CD8-positive, alpha-beta memory T cell (primary cell): Measurements from ENCODE around the gene ZFHX3. TPM values are rescaled to one million over a fixed set of nuclear protein-coding genes. Genes with fewer than 3 reads are reported as not detected.

Source experiments
- CTCF ChIA-PET: fragments of 350-600 bp; sonication (Branson Sonifier 250); formaldehyde crosslinking; loops from one replicate; lab custom pipeline; 2021; ENCODE audit warnings: antibody characterized with exemption; lab: Charles Lee
- POLR2A ChIA-PET: fragments of 350-600 bp; sonication (Branson Sonifier 250); formaldehyde crosslinking; loops from one replicate; lab custom pipeline; 2021; ENCODE audit warnings: antibody characterized with exemption; lab: Charles Lee
- DNase-seq, 5 donors: peaks; one replicate each; pipeline versions ENCODE4 v3.0.0 to v3.0.0-alpha.2; 2020 to 2022; ENCODE audit warnings: mixed read lengths in 1 of 5
- H3K27ac ChIP-seq: one replicate; pipeline ENCODE4 v1.7.0; 2013; ENCODE audit warnings: low read depth, mild to moderate bottlenecking, low read length, moderate library complexity
- H3K27me3 ChIP-seq: 2 replicates; pipeline ENCODE4 v1.7.0; 2013; ENCODE audit warnings: low read length, mild to moderate bottlenecking; ENCODE audit not compliant: insufficient read depth, poor library complexity, severe bottlenecking
- H3K36me3 ChIP-seq: 2 replicates; pipeline ENCODE4 v1.7.0; 2013; ENCODE audit warnings: mild to moderate bottlenecking, low read length, moderate library complexity; ENCODE audit not compliant: insufficient read depth
- H3K4me1 ChIP-seq: 2 replicates; pipeline ENCODE4 v1.7.0; 2013; ENCODE audit warnings: mild to moderate bottlenecking, low read length, moderate library complexity; ENCODE audit not compliant: insufficient read depth
- H3K4me3 ChIP-seq: 2 replicates; pipeline ENCODE4 v1.7.0; 2013; ENCODE audit warnings: mild to moderate bottlenecking, low read length
- H3K9me3 ChIP-seq: 2 replicates; pipeline ENCODE4 v1.7.0; 2013; ENCODE audit warnings: mild to moderate bottlenecking, low read length
- H3K27ac Mint-ChIP-seq, 8 donors: one replicate each; pipeline ENCODE4 v1.8.0; 2020 to 2021; ENCODE audit warnings: mixed read lengths in 8 of 8, mild to moderate bottlenecking in 6 of 8, inconsistent platforms in 3 of 8, moderate library complexity in 3 of 8
- H3K27me3 Mint-ChIP-seq, 2 donors: one replicate each; pipeline ENCODE4 v1.8.0; 2020 to 2021; ENCODE audit warnings: mixed read lengths in 2 of 2, mild to moderate bottlenecking in 1 of 2, moderate library complexity in 1 of 2
- H3K36me3 Mint-ChIP-seq, 3 donors: one replicate each; pipeline ENCODE4 v1.8.0; 2020 to 2021; ENCODE audit warnings: mixed read lengths in 3 of 3, inconsistent platforms in 1 of 3, mild to moderate bottlenecking in 1 of 3
- H3K4me1 Mint-ChIP-seq, 3 donors: one replicate each; pipeline ENCODE4 v1.8.0; 2020 to 2021; ENCODE audit warnings: mixed read lengths in 3 of 3, inconsistent platforms in 1 of 3, mild to moderate bottlenecking in 1 of 3
- H3K4me3 Mint-ChIP-seq, 7 donors: one replicate each; pipeline ENCODE4 v1.8.0; 2020 to 2021; ENCODE audit warnings: mixed read lengths in 7 of 7, mild to moderate bottlenecking in 6 of 7, moderate library complexity in 4 of 7, inconsistent platforms in 2 of 7
- H3K9me3 Mint-ChIP-seq, 5 donors: one replicate each; pipeline ENCODE4 v1.8.0; 2020 to 2022; ENCODE audit warnings: mixed read lengths in 5 of 5, mild to moderate bottlenecking in 3 of 5, moderate library complexity in 2 of 5, inconsistent platforms in 1 of 5
- polyA plus RNA-seq: library from polyadenylated mRNA; unstranded; fragments of 300-500 nt; fragmentation: Illumina TruSeq; gene quantifications from one replicate; pipeline ENCODE4 v1.2.3, GENCODE V29; 2021
- total RNA-seq, 2 experiments: library from RNA; stranded (reverse); gene quantifications; one replicate each; pipeline ENCODE4 v1.2.3, GENCODE V29; 2021

The ZFHX3 gene
- total and polyA plus RNA-seq, 3 experiments from 2014 or later, result 0.13 to 0.22 (median 0.20) TPM

DNA sequence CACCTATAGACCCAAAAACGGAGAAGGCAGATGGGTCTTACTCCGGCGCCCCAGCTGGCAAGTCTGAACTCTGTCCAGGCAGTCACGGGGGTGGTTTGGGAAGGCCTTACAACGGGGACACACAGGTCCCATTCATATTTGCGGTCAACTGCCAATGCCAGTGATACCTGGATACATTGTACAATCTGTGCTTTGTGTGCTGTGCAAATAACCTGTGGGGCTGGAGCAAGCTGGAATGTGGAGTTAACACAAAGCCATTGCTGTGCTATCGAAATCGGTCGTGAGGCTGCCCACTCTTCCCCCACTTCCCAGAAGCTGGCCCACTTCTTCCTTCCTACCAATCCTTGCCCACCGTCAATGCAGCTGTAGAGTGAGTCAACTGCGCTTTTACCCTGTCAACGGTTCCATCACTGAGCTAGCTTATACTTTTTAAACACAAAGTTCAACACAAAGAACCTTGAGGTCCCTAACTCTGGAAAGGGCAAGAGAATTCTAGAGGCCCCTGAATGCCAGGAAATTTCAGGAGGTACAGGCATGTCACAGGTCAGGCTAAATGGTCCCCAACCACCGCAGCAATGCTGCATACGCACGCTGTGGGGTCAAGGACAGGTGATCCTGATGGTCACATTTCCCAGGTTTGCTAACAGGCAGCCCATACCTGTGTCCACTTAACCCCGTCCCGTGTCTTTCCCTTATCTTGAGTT, 122.8 kb downstream of the ZFHX3 start:
- H3K27ac ChIP-seq, result no peak overlapping the region
- Mint-ChIP-seq H3K36me3 (no peaks in the 10 kb centered on the region), H3K27me3 (peaks cover 0 to 5% of the 10 kb centered on the region in 2 donors), H3K9me3 (peaks cover 0 to 3% (median 2%) of the 10 kb centered on the region in 5 donors), H3K4me3 (no peak overlapping the region), H3K4me1 (peaks cover 0 to 8% (median 6%) of the 10 kb centered on the region in 3 donors), H3K27ac (no peak overlapping the region)
- ChIA-PET POLR2A (no interaction called here), CTCF (no interaction called here)
- H3K27me3 ChIP-seq, result no peaks in the 10 kb centered on the region
- H3K36me3 ChIP-seq, result no peaks in the 10 kb centered on the region
- H3K4me3 ChIP-seq, result no peak overlapping the region
- DNase-seq, result no peak
- no peaks in the 10 kb centered on the region for H3K4me1 ChIP-seq
- H3K9me3 ChIP-seq, result no peaks in the 10 kb centered on the region

DNA sequence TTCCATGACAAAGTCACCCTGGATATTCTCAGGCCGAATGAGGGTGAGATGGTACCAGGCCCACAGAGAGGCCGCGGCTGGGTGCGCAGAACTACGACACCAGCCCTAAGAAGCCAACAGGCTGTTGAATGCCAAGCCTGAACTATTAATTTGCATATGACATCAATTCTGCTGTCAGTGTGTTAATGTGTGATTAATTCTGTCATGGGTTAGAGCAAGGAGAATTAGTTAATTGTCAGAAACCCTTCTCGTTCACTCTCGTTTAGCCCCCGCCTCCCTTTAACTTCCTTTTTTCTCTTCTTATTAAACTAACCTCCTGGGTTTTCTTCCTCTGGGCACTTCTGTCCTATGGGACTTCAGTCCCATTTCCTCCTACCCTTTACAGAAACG, 123.4 kb downstream of the ZFHX3 start:
- peaks cover 0 to 5% of the 10 kb centered on the region in 2 donors for H3K27me3 Mint-ChIP-seq
- Histone ChIP-seq H3K9me3 (no peaks in the 10 kb centered on the region), H3K4me3 (no peak overlapping the region), H3K36me3 (no peaks in the 10 kb centered on the region), H3K4me1 (no peaks in the 10 kb centered on the region), H3K27me3 (no peaks in the 10 kb centered on the region), H3K27ac (no peak overlapping the region)
- CTCF ChIA-PET, result no interaction called here
- H3K9me3 Mint-ChIP-seq, result peaks cover 0 to 3% (median 2%) of the 10 kb centered on the region in 5 donors
- no peak overlapping the region for H3K27ac Mint-ChIP-seq
- DNase-seq, result no peak
- POLR2A ChIA-PET, result no interaction called here
- H3K4me1 Mint-ChIP-seq, result peaks cover 0 to 8% (median 6%) of the 10 kb centered on the region in 3 donors
- no peaks in the 10 kb centered on the region for H3K36me3 Mint-ChIP-seq
- no peak overlapping the region for H3K4me3 Mint-ChIP-seq

DNA sequence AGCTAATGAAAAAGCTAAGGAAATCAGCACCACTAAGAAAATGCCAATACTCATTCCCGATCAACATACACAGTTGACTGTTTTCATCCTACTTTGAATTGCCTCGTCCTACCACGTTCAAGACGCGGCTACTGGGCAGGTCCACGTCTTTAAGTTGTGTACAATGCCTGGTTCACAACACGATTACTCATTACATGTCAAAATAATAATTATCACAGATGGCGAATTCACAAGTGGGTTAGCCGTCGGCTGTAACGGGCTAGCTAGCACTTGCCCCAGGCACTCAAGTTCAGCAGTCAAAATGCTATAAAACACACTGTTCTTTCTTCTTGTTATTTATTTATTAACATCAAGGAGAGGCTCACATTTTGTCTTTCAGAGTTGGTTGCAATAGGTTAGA, 124.2 kb downstream of the ZFHX3 start:
- H3K9me3 ChIP-seq, result no peaks in the 10 kb centered on the region
- Mint-ChIP-seq H3K4me3 (no peak overlapping the region), H3K36me3 (no peaks in the 10 kb centered on the region), H3K9me3 (peaks cover 0 to 3% (median 2%) of the 10 kb centered on the region in 5 donors), H3K27me3 (peaks cover 0 to 5% of the 10 kb centered on the region in 2 donors), H3K27ac (no peak overlapping the region), H3K4me1 (peaks cover 0 to 8% (median 6%) of the 10 kb centered on the region in 3 donors)
- H3K27ac ChIP-seq, result no peak overlapping the region
- ChIA-PET CTCF (no interaction called here), POLR2A (no interaction called here)
- no peaks in the 10 kb centered on the region for H3K27me3 ChIP-seq
- H3K36me3 ChIP-seq, result no peaks in the 10 kb centered on the region
- no peak for DNase-seq
- no peaks in the 10 kb centered on the region for H3K4me1 ChIP-seq
- H3K4me3 ChIP-seq, result no peak overlapping the region

DNA sequence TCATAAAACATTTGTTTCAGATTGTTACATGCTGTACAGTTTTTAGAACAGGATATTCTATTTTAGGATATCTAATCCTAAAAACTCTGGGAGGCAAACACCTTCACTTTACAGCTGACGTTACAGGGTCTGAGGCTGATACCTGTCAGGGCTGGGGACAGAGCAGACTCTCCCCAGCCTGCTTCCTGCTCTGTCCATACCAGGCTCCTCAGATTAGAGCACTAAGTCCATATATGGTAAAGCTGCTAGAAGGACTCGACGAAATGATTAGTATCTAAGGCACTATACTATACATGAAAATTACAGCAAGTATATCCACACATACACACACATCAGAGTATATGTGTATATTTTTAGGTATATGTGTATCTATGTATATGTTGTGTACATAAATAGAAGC, 125.2 kb downstream of the ZFHX3 start:
- no peak overlapping the region for H3K27ac Mint-ChIP-seq
- no peaks in the 10 kb centered on the region for H3K9me3 ChIP-seq
- CTCF ChIA-PET, result no interaction called here

DNA sequence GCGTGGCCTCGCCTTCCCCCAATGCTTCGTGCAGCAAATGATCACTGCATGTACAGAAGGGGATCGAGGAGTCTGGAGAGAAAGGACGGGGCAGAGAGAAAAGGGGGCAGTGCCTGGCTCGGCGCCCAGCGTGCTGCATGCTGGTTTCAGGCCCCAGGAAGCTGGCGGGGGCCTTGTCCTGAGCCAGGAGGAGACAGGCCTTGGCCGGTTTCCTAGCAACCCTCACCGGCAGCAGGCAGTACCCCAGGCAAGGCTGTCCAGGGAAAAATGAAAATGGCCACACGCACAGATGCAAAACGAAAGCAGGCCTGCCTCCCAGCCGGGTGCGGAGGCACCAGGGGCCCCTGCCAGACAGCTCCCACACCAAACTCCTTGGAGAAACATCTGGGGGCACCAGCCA, 126.3 kb downstream of the ZFHX3 start:
- Histone ChIP-seq H3K4me3 (no peak overlapping the region), H3K4me1 (no peaks in the 10 kb centered on the region), H3K27me3 (no peaks in the 10 kb centered on the region), H3K9me3 (no peaks in the 10 kb centered on the region), H3K27ac (no peak overlapping the region), H3K36me3 (no peaks in the 10 kb centered on the region)
- H3K27me3 Mint-ChIP-seq, result peaks cover 0 to 8% of the 10 kb centered on the region in 2 donors
- H3K4me1 Mint-ChIP-seq, result peaks cover 0 to 8% (median 6%) of the 10 kb centered on the region in 3 donors
- ChIA-PET CTCF (no interaction called here), POLR2A (no interaction called here)
- DNase-seq, result no peak
- peak overlapping the region in 1 of 8 donors; percentile 5 for H3K27ac Mint-ChIP-seq
- H3K9me3 Mint-ChIP-seq, result peaks cover 0 to 3% (median 3%) of the 10 kb centered on the region in 5 donors
- no peaks in the 10 kb centered on the region for H3K36me3 Mint-ChIP-seq
- H3K4me3 Mint-ChIP-seq, result no peak overlapping the region

More for the DNA sequence above, 125.2 kb downstream of the ZFHX3 start:
- no peaks in the 10 kb centered on the region for H3K36me3 Mint-ChIP-seq
- no peak overlapping the region for H3K4me3 Mint-ChIP-seq
- H3K36me3 ChIP-seq, result no peaks in the 10 kb centered on the region
- peaks cover 0 to 3% (median 2%) of the 10 kb centered on the region in 5 donors for H3K9me3 Mint-ChIP-seq
- H3K27me3 Mint-ChIP-seq, result peaks cover 0 to 8% of the 10 kb centered on the region in 2 donors
- no peak overlapping the region for H3K27ac ChIP-seq
- POLR2A ChIA-PET, result no interaction called here
- H3K4me1 ChIP-seq, result no peaks in the 10 kb centered on the region
- no peak overlapping the region for H3K4me3 ChIP-seq
- peaks cover 0 to 8% (median 6%) of the 10 kb centered on the region in 3 donors for H3K4me1 Mint-ChIP-seq
- H3K27me3 ChIP-seq, result no peaks in the 10 kb centered on the region
- no peak for DNase-seq

DNA sequence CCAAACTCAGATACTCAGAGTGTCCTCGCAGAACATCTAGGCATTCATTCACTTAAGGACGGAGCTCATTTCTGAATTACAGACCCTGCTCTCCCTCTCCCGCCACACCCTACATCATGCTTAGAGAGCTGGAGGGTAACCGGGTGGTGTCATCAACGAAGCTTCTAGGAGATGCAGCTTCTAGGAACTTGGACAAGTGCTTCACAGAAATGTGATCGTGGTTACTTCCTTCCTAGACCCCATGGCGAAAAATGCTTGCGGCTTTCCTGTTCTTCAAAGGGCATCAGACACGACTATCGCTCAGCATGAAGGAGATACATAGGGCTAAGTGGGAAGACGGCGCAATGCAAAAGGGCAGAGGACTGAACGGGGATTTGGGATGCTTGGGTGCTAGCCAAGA, 126.8 kb downstream of the ZFHX3 start:
- Mint-ChIP-seq H3K4me3 (peak overlapping the region in 2 of 7 donors; percentile 1 to 33), H3K36me3 (no peaks in the 10 kb centered on the region), H3K27me3 (peaks cover 0 to 8% of the 10 kb centered on the region in 2 donors), H3K4me1 (peaks cover 0 to 8% (median 6%) of the 10 kb centered on the region in 3 donors), H3K27ac (peak overlapping the region in 2 of 8 donors; percentile 5 to 7), H3K9me3 (peaks cover 0 to 5% (median 3%) of the 10 kb centered on the region in 5 donors)
- Histone ChIP-seq H3K27ac (no peak overlapping the region), H3K9me3 (no peaks in the 10 kb centered on the region), H3K36me3 (no peaks in the 10 kb centered on the region), H3K27me3 (no peaks in the 10 kb centered on the region), H3K4me3 (no peak overlapping the region), H3K4me1 (no peaks in the 10 kb centered on the region)
- ChIA-PET POLR2A (no interaction called here), CTCF (no interaction called here)
- DNase-seq, result no peak

DNA sequence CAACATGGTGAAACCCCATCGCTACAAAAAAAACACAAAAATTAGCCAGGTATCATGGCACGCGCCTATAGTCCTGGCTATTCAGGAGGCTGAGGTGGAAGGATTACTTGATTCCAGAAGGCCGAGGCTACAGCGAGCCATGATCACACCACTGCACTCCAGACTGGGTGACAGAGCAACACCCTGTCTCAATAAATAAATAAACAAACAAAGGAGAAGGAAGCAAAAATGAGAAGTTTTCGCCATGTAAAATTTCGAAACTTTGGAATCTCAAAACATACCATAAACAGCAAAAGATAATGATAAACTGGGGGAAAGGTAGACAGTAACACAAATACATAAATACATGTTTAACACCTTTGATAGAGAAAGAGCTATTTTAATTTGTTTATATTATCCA, 130.9 kb downstream of the ZFHX3 start:
- Histone ChIP-seq H3K9me3 (no peaks in the 10 kb centered on the region), H3K27ac (no peak overlapping the region), H3K4me1 (no peaks in the 10 kb centered on the region), H3K36me3 (no peaks in the 10 kb centered on the region), H3K27me3 (no peaks in the 10 kb centered on the region), H3K4me3 (no peak overlapping the region)
- no peak for DNase-seq
- Mint-ChIP-seq H3K36me3 (no peaks in the 10 kb centered on the region), H3K27me3 (peaks cover 0 to 3% of the 10 kb centered on the region in 2 donors), H3K9me3 (peaks cover 0 to 5% (median 0%) of the 10 kb centered on the region in 5 donors), H3K27ac (no peak overlapping the region), H3K4me1 (peaks cover 0 to 6% (median 6%) of the 10 kb centered on the region in 3 donors), H3K4me3 (no peak overlapping the region)
- ChIA-PET CTCF (no interaction called here), POLR2A (no interaction called here)

DNA sequence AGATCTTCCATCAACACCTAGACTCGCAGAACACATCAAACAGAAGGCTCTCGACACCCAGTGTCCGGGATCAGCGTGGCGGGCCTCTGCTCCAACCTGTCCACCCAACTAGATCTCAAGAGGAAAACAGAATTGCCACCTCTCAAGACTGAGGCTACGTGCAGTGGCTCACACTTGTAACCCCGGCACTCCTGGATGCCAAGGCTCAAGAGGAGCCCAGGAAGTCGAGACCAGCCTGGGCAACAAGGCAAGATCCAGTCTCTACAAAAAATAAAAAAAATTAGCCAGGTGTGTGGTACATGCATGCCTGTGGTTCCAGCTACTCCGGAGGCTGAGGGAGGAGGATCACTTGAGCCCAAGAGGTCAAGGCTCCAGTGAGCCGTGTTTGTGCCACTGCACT, 132.6 kb downstream of the ZFHX3 start:
- H3K9me3 Mint-ChIP-seq, result peaks cover 0 to 3% (median 0%) of the 10 kb centered on the region in 5 donors
- H3K4me3 Mint-ChIP-seq, result no peak overlapping the region
- no peaks in the 10 kb centered on the region for H3K9me3 ChIP-seq
- H3K27ac ChIP-seq, result no peak overlapping the region
- H3K27me3 ChIP-seq, result no peaks in the 10 kb centered on the region
- no peaks in the 10 kb centered on the region for H3K36me3 Mint-ChIP-seq
- H3K4me1 Mint-ChIP-seq, result no peaks in the 10 kb centered on the region
- peaks cover 0 to 3% of the 10 kb centered on the region in 2 donors for H3K27me3 Mint-ChIP-seq
- ChIA-PET POLR2A (no interaction called here), CTCF (no interaction called here)
- no peak for DNase-seq
- no peaks in the 10 kb centered on the region for H3K4me1 ChIP-seq
- H3K36me3 ChIP-seq, result no peaks in the 10 kb centered on the region
- H3K27ac Mint-ChIP-seq, result no peak overlapping the region
- no peak overlapping the region for H3K4me3 ChIP-seq
